GM19099 (cell line): Measurements from ENCODE around the gene CPVL.

ENCODE experiments used
- POLR2A ChIP-seq: IDR thresholded peaks from 3 replicates; pipeline ENCODE4 v1.6.1; 2011; ENCODE audit warnings: low read depth; ENCODE audit not compliant: insufficient read length; ENCODE audit errors: extremely low read depth

The CPVL gene

GRCh38 chr7:29087840-29088170, 58.5 kb downstream of the CPVL start:
- no peak for TF ChIP-seq POLR2A

GRCh38 chr7:29086545-29086944, 59.8 kb downstream of the CPVL start:
- TF ChIP-seq POLR2A = no peak

- TF ChIP-seq POLR2A = no peak
These were observed 61.5 kb downstream of the CPVL start for GRCh38 chr7:29084832-29085231.

GRCh38 chr7:29080803-29081202, 65.5 kb downstream of the CPVL start:
- TF ChIP-seq POLR2A = no peak

GRCh38 chr7:29078311-29079260, 67.8 kb downstream of the CPVL start:
- no peak for TF ChIP-seq POLR2A

- TF ChIP-seq POLR2A = no peak
These were observed 68.5 kb downstream of the CPVL start for GRCh38 chr7:29077854-29078253.

GRCh38 chr7:29077176-29077575, 69.2 kb downstream of the CPVL start:
- TF ChIP-seq POLR2A = no peak

GRCh38 chr7:29076631-29077030, 69.7 kb downstream of the CPVL start:
- no peak for TF ChIP-seq POLR2A

- no peak for TF ChIP-seq POLR2A
These were observed 70.7 kb downstream of the CPVL start for GRCh38 chr7:29075606-29076005.

- no peak for TF ChIP-seq POLR2A
These were observed 75.0 kb downstream of the CPVL start for GRCh38 chr7:29071203-29071874.

GRCh38 chr7:29066641-29067040, 79.7 kb downstream of the CPVL start:
- no peak for TF ChIP-seq POLR2A

- no peak for TF ChIP-seq POLR2A
These were observed 81.0 kb downstream of the CPVL start for GRCh38 chr7:29065181-29065857.

GRCh38 chr7:29063872-29064271, 82.5 kb downstream of the CPVL start:
- no peak for TF ChIP-seq POLR2A

GRCh38 chr7:29063236-29063635, 83.1 kb downstream of the CPVL start:
- TF ChIP-seq POLR2A = no peak

- TF ChIP-seq POLR2A = no peak
These were observed 93.0 kb downstream of the CPVL start for GRCh38 chr7:29053105-29053872.
